Measurements from ENCODE around the gene TARS3.

TARS3 gene

GRCh38 chr15:101604124-101604874, 120.0 kb downstream of the TARS3 start:
- DNase-seq (ENCODE audit: low read depth) = no peak
